K562 (cell line): Measurements from ENCODE around the gene SLC9C2.
"Not testable (repeated sequence)": the region's sequence is repeated elsewhere in the genome, so short reads cannot be mapped to it uniquely, and the experiment has no call there.

ENCODE experiments used
- BHLHE40 ChIP-seq: IDR thresholded peaks from 2 replicates; pipeline ENCODE4 v1.6.1; 2011; ENCODE audit warnings: low read length, improper control_type of control experiment
- JUND ChIP-seq, 2 experiments: IDR thresholded peaks; 2 replicates in 1 of 2; 3 replicates in 1 of 2; pipeline ENCODE4 v1.6.1; 2011; ENCODE audit warnings: borderline replicate concordance in 2 of 2, low read depth in 2 of 2, low read length in 2 of 2, improper control_type of control experiment in 1 of 2, missing biosample characterization in 1 of 2, missing genetic modification characterization in 1 of 2, missing genetic modification reagents in 1 of 2
- MTA3 ChIP-seq: fragments of 450-650 bp; formaldehyde crosslinking; IDR thresholded peaks from 2 replicates; pipeline ENCODE4 v1.6.1; 2017; ENCODE audit warnings: mild to moderate bottlenecking, borderline replicate concordance
- SRSF7 ChIP-seq: fragments of 200-400 bp; formaldehyde crosslinking; optimal IDR thresholded peaks from 2 replicates; pipeline ENCODE3; 2017; ENCODE audit warnings: mild to moderate bottlenecking, low read depth, low read length
- ZFX ChIP-seq: sonication (generic); formaldehyde crosslinking; IDR thresholded peaks from 2 replicates; pipeline ENCODE4 v1.8.0; 2022; ENCODE audit warnings: mild to moderate bottlenecking, missing genetic modification reagents, moderate library complexity
- TF ChIP-seq, protein P1 (sequence below), 3 experiments: IDR thresholded peaks in 2 of 3; conservative IDR thresholded peaks in 1 of 3; 2 replicates each; pipeline ENCODE4 v1.5.1; 2011 to 2012; ENCODE audit warnings: low read length in 3 of 3, mild to moderate bottlenecking in 3 of 3, control low read depth in 2 of 3, improper control_type of control experiment in 1 of 3, inconsistent platforms in 1 of 3, low read depth in 1 of 3, mixed read lengths in 1 of 3, moderate library complexity in 1 of 3; ENCODE audit not compliant: insufficient read depth in 2 of 3
- TF ChIP-seq, protein P2 (sequence below), 2 experiments: fragments of 450-650 bp in 1 of 2; sonication (generic) in 1 of 2; formaldehyde crosslinking in 1 of 2; IDR thresholded peaks in 1 of 2; conservative IDR thresholded peaks in 1 of 2; 2 replicates each; pipeline versions ENCODE4 v1.6.1 to v1.8.1; 2016 to 2023; ENCODE audit warnings: mild to moderate bottlenecking in 2 of 2, moderate library complexity in 2 of 2, inconsistent platforms in 1 of 2, missing genetic modification reagents in 1 of 2
- TF ChIP-seq, protein P3 (sequence below): fragments of 150-350 bp; IDR thresholded peaks from 2 replicates; pipeline ENCODE4 v1.6.1; 2014; ENCODE audit warnings: low read depth, mild to moderate bottlenecking, low read length, borderline replicate concordance

DNA sequence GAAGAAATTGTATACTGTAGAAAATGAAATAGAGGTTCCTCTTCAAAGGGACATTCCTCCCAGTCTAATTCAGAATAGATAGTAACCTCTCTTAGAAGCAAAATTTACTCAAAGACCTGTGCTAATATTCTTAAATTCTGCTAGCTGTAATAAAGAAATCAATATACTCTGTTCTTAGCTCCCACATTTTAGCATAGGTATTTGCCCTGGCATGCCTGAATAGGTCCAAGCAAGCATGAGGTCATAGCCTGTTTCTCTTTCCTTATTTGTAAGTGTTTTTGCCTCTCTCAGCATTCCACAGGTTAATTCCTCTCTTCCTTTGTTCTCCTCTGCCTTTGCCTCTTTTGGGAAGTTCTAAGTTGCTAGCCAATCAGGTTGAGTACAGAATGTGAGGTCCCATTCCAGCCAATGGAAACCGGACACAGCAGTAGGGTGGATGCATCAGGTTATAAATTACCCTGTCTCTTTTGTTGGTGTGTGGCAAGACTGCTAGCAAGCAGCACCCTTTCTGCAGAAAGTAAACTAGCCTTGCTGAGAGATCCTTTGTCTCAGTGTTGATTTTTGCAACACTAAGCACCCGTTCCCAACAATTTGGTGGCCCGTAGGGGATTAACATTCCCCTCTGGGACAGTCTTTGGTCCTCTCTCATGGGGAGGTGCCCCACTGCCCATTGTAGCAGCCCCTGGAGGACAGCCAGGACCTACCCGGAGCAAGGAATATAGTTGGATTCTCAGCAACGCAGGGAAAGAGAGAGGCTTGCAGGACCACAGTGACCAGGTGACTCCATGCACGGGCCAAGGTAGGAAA is 34.6 kb upstream of the SLC9C2 start:
- TF ChIP-seq SRSF7; ZFX (CRISPR knock-in tag); MTA3; JUND (IDR thresholded peaks at IDR 0.05; ENCODE audit: borderline replicate concordance, low read depth, low read length); JUND (tag; IDR thresholded peaks at IDR 0.05; ENCODE audit: borderline replicate concordance, low read depth, low read length); BHLHE40: not testable (repeated sequence)
- TF ChIP-seq, protein P1, sequence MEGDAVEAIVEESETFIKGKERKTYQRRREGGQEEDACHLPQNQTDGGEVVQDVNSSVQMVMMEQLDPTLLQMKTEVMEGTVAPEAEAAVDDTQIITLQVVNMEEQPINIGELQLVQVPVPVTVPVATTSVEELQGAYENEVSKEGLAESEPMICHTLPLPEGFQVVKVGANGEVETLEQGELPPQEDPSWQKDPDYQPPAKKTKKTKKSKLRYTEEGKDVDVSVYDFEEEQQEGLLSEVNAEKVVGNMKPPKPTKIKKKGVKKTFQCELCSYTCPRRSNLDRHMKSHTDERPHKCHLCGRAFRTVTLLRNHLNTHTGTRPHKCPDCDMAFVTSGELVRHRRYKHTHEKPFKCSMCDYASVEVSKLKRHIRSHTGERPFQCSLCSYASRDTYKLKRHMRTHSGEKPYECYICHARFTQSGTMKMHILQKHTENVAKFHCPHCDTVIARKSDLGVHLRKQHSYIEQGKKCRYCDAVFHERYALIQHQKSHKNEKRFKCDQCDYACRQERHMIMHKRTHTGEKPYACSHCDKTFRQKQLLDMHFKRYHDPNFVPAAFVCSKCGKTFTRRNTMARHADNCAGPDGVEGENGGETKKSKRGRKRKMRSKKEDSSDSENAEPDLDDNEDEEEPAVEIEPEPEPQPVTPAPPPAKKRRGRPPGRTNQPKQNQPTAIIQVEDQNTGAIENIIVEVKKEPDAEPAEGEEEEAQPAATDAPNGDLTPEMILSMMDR (IDR thresholded peaks at IDR 0.05 in 2 of 3, conservative IDR thresholded peaks at IDR 0.05 in 1 of 3; ENCODE audit: insufficient read depth in 2 of 3, low read depth in 1 of 3, low read length in 3 of 3), result not testable (repeated sequence)
- TF ChIP-seq, protein P2, sequence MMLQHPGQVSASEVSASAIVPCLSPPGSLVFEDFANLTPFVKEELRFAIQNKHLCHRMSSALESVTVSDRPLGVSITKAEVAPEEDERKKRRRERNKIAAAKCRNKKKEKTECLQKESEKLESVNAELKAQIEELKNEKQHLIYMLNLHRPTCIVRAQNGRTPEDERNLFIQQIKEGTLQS (IDR thresholded peaks at IDR 0.05), result not testable (repeated sequence)
- TF ChIP-seq, protein P2 (CRISPR knock-in tag; conservative IDR thresholded peaks at IDR 0.05), result not testable (repeated sequence)
- TF ChIP-seq, protein P3, sequence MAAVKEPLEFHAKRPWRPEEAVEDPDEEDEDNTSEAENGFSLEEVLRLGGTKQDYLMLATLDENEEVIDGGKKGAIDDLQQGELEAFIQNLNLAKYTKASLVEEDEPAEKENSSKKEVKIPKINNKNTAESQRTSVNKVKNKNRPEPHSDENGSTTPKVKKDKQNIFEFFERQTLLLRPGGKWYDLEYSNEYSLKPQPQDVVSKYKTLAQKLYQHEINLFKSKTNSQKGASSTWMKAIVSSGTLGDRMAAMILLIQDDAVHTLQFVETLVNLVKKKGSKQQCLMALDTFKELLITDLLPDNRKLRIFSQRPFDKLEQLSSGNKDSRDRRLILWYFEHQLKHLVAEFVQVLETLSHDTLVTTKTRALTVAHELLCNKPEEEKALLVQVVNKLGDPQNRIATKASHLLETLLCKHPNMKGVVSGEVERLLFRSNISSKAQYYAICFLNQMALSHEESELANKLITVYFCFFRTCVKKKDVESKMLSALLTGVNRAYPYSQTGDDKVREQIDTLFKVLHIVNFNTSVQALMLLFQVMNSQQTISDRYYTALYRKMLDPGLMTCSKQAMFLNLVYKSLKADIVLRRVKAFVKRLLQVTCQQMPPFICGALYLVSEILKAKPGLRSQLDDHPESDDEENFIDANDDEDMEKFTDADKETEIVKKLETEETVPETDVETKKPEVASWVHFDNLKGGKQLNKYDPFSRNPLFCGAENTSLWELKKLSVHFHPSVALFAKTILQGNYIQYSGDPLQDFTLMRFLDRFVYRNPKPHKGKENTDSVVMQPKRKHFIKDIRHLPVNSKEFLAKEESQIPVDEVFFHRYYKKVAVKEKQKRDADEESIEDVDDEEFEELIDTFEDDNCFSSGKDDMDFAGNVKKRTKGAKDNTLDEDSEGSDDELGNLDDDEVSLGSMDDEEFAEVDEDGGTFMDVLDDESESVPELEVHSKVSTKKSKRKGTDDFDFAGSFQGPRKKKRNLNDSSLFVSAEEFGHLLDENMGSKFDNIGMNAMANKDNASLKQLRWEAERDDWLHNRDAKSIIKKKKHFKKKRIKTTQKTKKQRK, result not testable (repeated sequence)
